Stomach (tissue), 9 donors: ENCODE data around the gene DYSF. TPM values are rescaled to one million over a fixed set of nuclear protein-coding genes. Genes with fewer than 3 reads are reported as not detected.
A peak's percentile ranks its signal among the peaks of the same experiment; 100 is the strongest.

Source experiments
- DNase-seq, 2 donors: peaks; one replicate each; pipeline versions ENCODE4 v3.0.0 to v3.0.0-alpha.2; 2013 to 2019
- H3K27ac ChIP-seq, 5 donors: fragments of 200-600 bp in 4 of 5; sonication (generic) in 4 of 5; one replicate each; pipeline ENCODE4 v1.5.1; 2013 to 2019; ENCODE audit warnings: mild to moderate bottlenecking in 1 of 5, moderate library complexity in 1 of 5
- H3K27me3 ChIP-seq, 3 donors: fragments of 200-600 bp; sonication (generic); one replicate each; pipeline ENCODE4 v1.5.1; 2017 to 2019; ENCODE audit warnings: mixed run types in 1 of 3
- H3K36me3 ChIP-seq, 4 donors: fragments of 200-600 bp; sonication (generic); 1 replicate in 3 of 4; 2 replicates in 1 of 4; pipeline ENCODE4 v1.5.1; 2016 to 2019
- H3K4me1 ChIP-seq, 4 donors: fragments of 200-600 bp; sonication (generic); one replicate each; pipeline ENCODE4 v1.5.1; 2016 to 2019
- H3K4me3 ChIP-seq, 4 donors: fragments of 200-600 bp; sonication (generic) in 3 of 4; one replicate each; pipeline ENCODE4 v1.5.1; 2016 to 2019; ENCODE audit warnings: mild to moderate bottlenecking in 1 of 4
- H3K9me3 ChIP-seq, 4 donors: fragments of 200-600 bp; sonication (generic); one replicate each; pipeline ENCODE4 v1.5.1; 2016 to 2019
- CTCF ChIP-seq, 7 experiments: fragments of 450-650 bp in 4 of 7; fragments of 200-600 bp in 3 of 7; sonication (generic) in 3 of 7; IDR thresholded peaks; one replicate each; pipeline ENCODE4 v1.5.1; 2016 to 2019; ENCODE audit warnings: antibody characterized with exemption in 7 of 7, control low read depth in 2 of 7, mild to moderate bottlenecking in 1 of 7
- EP300 ChIP-seq: sonication (generic); formaldehyde crosslinking; IDR thresholded peaks from one replicate; pipeline ENCODE4 v1.6.1; 2017; ENCODE audit warnings: antibody characterized with exemption
- POLR2A ChIP-seq, 4 donors: fragments of 450-650 bp; IDR thresholded peaks; one replicate each; pipeline ENCODE4 v1.6.1; 2016; ENCODE audit warnings: antibody characterized with exemption in 4 of 4, control low read depth in 2 of 4, mild to moderate bottlenecking in 1 of 4, moderate library complexity in 1 of 4
- POLR2AphosphoS5 ChIP-seq, 3 donors: sonication (generic); formaldehyde crosslinking; IDR thresholded peaks; one replicate each; pipeline ENCODE4 v1.6.1; 2016; ENCODE audit warnings: antibody characterized with exemption in 3 of 3
- WGBS, 5 donors: extraction: QIAGEN DNeasy Blood & Tissue Kit in 3 of 5; methylation state at CpG; one replicate each; pipeline versions ENCODE4 v1.1.5 to v1.1.7; 2013 to 2018; 5-methylcytosine and 5-hydroxymethylcytosine counted together
- intact Hi-C: fragments of 100-400 bp; cut with DNase I; formaldehyde crosslinking; loops from one replicate; pipeline ENCODE4 v1.15.1; 2023; ENCODE audit warnings: low total_unique reads
- polyA plus RNA-seq, 3 donors: library from polyadenylated mRNA; stranded (reverse); fragments of 200-250 nt; gene quantifications; one replicate each; pipeline ENCODE4 v1.2.3, GENCODE V29; 2013
- total RNA-seq, 5 donors: library from RNA; depleted of rRNA; stranded (reverse); fragments of >200 nt; gene quantifications; one replicate each; pipeline versions ENCODE4 v1.1.0 to v1.2.3, GENCODE V29; 2014 to 2016
- donor health status: healthy with polysubstance abuse.
- donor health status: Bipolar disorder and iron deficiency.
- donor health status: healthy.

Gene DYSF
- total and polyA plus RNA-seq, 8 donors, result 2.1 to 13.4 (median 6.1) TPM

- peaks cover 0 to 13% (median 0%) of the 10 kb centered on the region in 3 donors for H3K27me3 ChIP-seq
- DNase-seq, result no peak
- intact Hi-C loops, result no loop called here
- no peak for TF ChIP-seq POLR2A (IDR thresholded peaks at IDR 0.05)
- no peak for TF ChIP-seq CTCF (IDR thresholded peaks at IDR 0.05)
- TF ChIP-seq EP300, result no peak
- no peak for TF ChIP-seq POLR2AphosphoS5 (IDR thresholded peaks at IDR 0.05)
- peaks cover 0 to 25% (median 4%) of the 10 kb centered on the region in 4 donors for H3K36me3 ChIP-seq
- 85 to 88% (median 85%) methylated on average over 11 of the region's 11 CpGs for WGBS, 5 donors
- no peak overlapping the region for H3K4me3 ChIP-seq
- no peak overlapping the region for H3K27ac ChIP-seq
- no peaks in the 10 kb centered on the region for H3K9me3 ChIP-seq
- peaks cover 0 to 7% (median 0%) of the 10 kb centered on the region in 4 donors for H3K4me1 ChIP-seq
Measured at GRCh38 chr2:71601136-71602114, 148.1 kb downstream of the DYSF start.

- 82 to 93% (median 90%) methylated on average over 1 of the region's 1 CpG for WGBS, 5 donors
- intact Hi-C loops, result no loop called here
Measured at GRCh38 chr2:71602115-71602495, 148.7 kb downstream of the DYSF start.

GRCh38 chr2:71602581-71602980, 149.2 kb downstream of the DYSF start:
- no peaks in the 10 kb centered on the region for H3K9me3 ChIP-seq
- H3K36me3 ChIP-seq, result peaks cover 0 to 23% (median 4%) of the 10 kb centered on the region in 4 donors
- TF ChIP-seq CTCF (IDR thresholded peaks at IDR 0.05) (no peak), EP300 (no peak), POLR2AphosphoS5 (IDR thresholded peaks at IDR 0.05) (no peak), POLR2A (IDR thresholded peaks at IDR 0.05) (no peak)
- peaks cover 0 to 7% (median 0%) of the 10 kb centered on the region in 4 donors for H3K4me1 ChIP-seq
- H3K4me3 ChIP-seq, result no peak overlapping the region
- WGBS, 5 donors, result 65 to 84% (median 76%) methylated on average over 4 to 5 of the region's 5 CpGs
- peaks cover 0 to 3% (median 0%) of the 10 kb centered on the region in 3 donors for H3K27me3 ChIP-seq
- no peak overlapping the region for H3K27ac ChIP-seq
- intact Hi-C loops, result no loop called here
- no peak for DNase-seq

More at GRCh38 chr2:71602115-71602495, 148.7 kb downstream of the DYSF start:
- TF ChIP-seq POLR2A (IDR thresholded peaks at IDR 0.05) (no peak), EP300 (no peak), POLR2AphosphoS5 (IDR thresholded peaks at IDR 0.05) (no peak), CTCF (IDR thresholded peaks at IDR 0.05) (no peak)
- H3K4me1 ChIP-seq, result peaks cover 0 to 7% (median 0%) of the 10 kb centered on the region in 4 donors
- no peak for DNase-seq
- peaks cover 0 to 6% (median 0%) of the 10 kb centered on the region in 3 donors for H3K27me3 ChIP-seq
- no peaks in the 10 kb centered on the region for H3K9me3 ChIP-seq
- H3K27ac ChIP-seq, result no peak overlapping the region
- H3K36me3 ChIP-seq, result peaks cover 0 to 25% (median 4%) of the 10 kb centered on the region in 4 donors
- no peak overlapping the region for H3K4me3 ChIP-seq

GRCh38 chr2:71603311-71603811, 150.0 kb downstream of the DYSF start:
- Histone ChIP-seq H3K9me3 (no peaks in the 10 kb centered on the region), H3K4me1 (peaks cover 0 to 7% (median 0%) of the 10 kb centered on the region in 4 donors), H3K27ac (peak overlapping the region in 1 of 5 donors; percentile 4), H3K36me3 (peaks cover 0 to 15% (median 4%) of the 10 kb centered on the region in 4 donors), H3K4me3 (no peak overlapping the region), H3K27me3 (no peaks in the 10 kb centered on the region)
- DNase-seq, result peak in 1 of 2 donors; percentile 54
- WGBS, 5 donors, result 48 to 61% (median 55%) methylated on average over 11 to 13 of the region's 13 CpGs
- TF ChIP-seq POLR2A (IDR thresholded peaks at IDR 0.05) (no peak), EP300 (no peak), CTCF (IDR thresholded peaks at IDR 0.05) (no peak), POLR2AphosphoS5 (IDR thresholded peaks at IDR 0.05) (no peak)
- intact Hi-C loops, result no loop called here
